K562 (cell line): Measurements from ENCODE around the gene TMEM191B. TPM values are rescaled to one million over a fixed set of nuclear protein-coding genes. Genes with fewer than 3 reads are reported as not detected.
"Not testable (repeated sequence)": the region's sequence is repeated elsewhere in the genome, so short reads cannot be mapped to it uniquely, and the experiment has no call there.

Experiments
- ATAC-seq: fragments of 200-7000 bp; cut with Tn5 transposase; 3 replicates; pipeline ENCODE4 v1.9.1; 2020; ENCODE audit warnings: moderate library complexity
- BruUV-seq: library from RNA; stranded (reverse); fragments of 400-500 nt; replicated peaks from 2 replicates; lab custom pipeline; 2021; lab: Mats Ljungman, UMichigan
- CTCF ChIA-PET: fragments of 300-600 bp; formaldehyde crosslinking; extraction: SDS; loops from one replicate; lab custom pipeline; 2021; ENCODE audit warnings: low intra/inter-chr PET ratio; lab: Yijun Ruan, JAX
- POLR2A ChIA-PET: fragments of 300-600, 350-650 bp; sonication (Branson Sonifier 250); formaldehyde crosslinking; extraction: SDS; loops from one replicate; lab custom pipeline; 2021; ENCODE audit warnings: antibody characterized with exemption, inconsistent platforms; lab: Yijun Ruan, JAX
- DNase-seq, 4 experiments: peaks; one replicate each; pipeline versions ENCODE4 v3.0.0 to v3.0.0-alpha.2; 2011 to 2018; ENCODE audit warnings: low spot score in 3 of 4, mixed read lengths in 3 of 4; ENCODE audit errors: extremely low read depth in 1 of 4
- FAIRE-seq: peaks from 2 replicates; lab custom pipeline; 2011; peaks lifted over from hg19 to GRCh38; lab: Jason Lieb, UNC
- H2AFZ ChIP-seq: 2 replicates; pipeline ENCODE4 v1.6.0; 2011; ENCODE audit warnings: low read depth, low read length, control low read depth, inconsistent platforms
- H3K27ac ChIP-seq: fragments of 200-600 bp; 3 replicates; pipeline ENCODE4 v1.8.0; 2011; ENCODE audit warnings: low read depth, mild to moderate bottlenecking, control low read depth, inconsistent platforms, low read length, moderate library complexity, mixed read lengths; ENCODE audit errors: extremely low read depth
- H3K27me3 ChIP-seq, 2 experiments: fragments of 300-600 bp in 1 of 2; 2 replicates in 1 of 2; 3 replicates in 1 of 2; pipeline versions ENCODE4 v1.6.0 to v1.8.0; 2011; ENCODE audit warnings: inconsistent platforms in 2 of 2, low read length in 2 of 2, mild to moderate bottlenecking in 1 of 2, mixed read lengths in 1 of 2, moderate library complexity in 1 of 2; ENCODE audit not compliant: control insufficient read depth in 2 of 2, insufficient read depth in 2 of 2
- H3K36me3 ChIP-seq: fragments of 300-600 bp; 3 replicates; pipeline ENCODE4 v1.8.0; 2011; ENCODE audit warnings: mild to moderate bottlenecking, low read length, inconsistent platforms; ENCODE audit not compliant: control insufficient read depth, insufficient read depth
- H3K4me1 ChIP-seq, 2 experiments: fragments of 200-600 bp in 1 of 2; replicated peaks in 1 of 2; 2 replicates in 1 of 2; 3 replicates in 1 of 2; pipeline versions ENCODE4 v1.5.1 to v1.8.0; 2011; ENCODE audit warnings: inconsistent platforms in 2 of 2, low read length in 2 of 2, mild to moderate bottlenecking in 1 of 2, mixed read lengths in 1 of 2, moderate library complexity in 1 of 2; ENCODE audit not compliant: control insufficient read depth in 2 of 2, insufficient read depth in 2 of 2
- H3K4me2 ChIP-seq: 2 replicates; pipeline ENCODE4 v1.6.1; 2011; ENCODE audit warnings: low read length, control low read depth, inconsistent platforms, mixed read lengths; ENCODE audit not compliant: insufficient read depth
- H3K4me3 ChIP-seq: fragments of 200-600 bp; sonication (generic), shearing (Covaris generic); 2 replicates; pipeline ENCODE4 v1.5.1; 2016; ENCODE audit warnings: control low read depth, inconsistent platforms
- H3K79me2 ChIP-seq: fragments of 200-600 bp; 3 replicates; pipeline ENCODE4 v1.8.0; 2011; ENCODE audit warnings: low read length, inconsistent platforms; ENCODE audit not compliant: control insufficient read depth, insufficient read depth
- H3K9ac ChIP-seq, 2 experiments: 2 replicates each; pipeline versions ENCODE4 v1.6.0 to v1.6.1; 2011; ENCODE audit warnings: low read depth in 2 of 2, low read length in 2 of 2, control low read depth in 1 of 2, inconsistent platforms in 1 of 2, mild to moderate bottlenecking in 1 of 2, mixed read lengths in 1 of 2; ENCODE audit not compliant: insufficient read depth in 1 of 2
- H3K9me1 ChIP-seq: one replicate; pipeline ENCODE4 v1.6.0; 2011; ENCODE audit warnings: inconsistent platforms, mild to moderate bottlenecking, low read length, moderate library complexity; ENCODE audit not compliant: control insufficient read depth, insufficient read depth
- H3K9me3 ChIP-seq: replicated peaks from 2 replicates; pipeline ENCODE4 v1.5.1; 2011; ENCODE audit warnings: low read depth, low read length, inconsistent platforms; ENCODE audit not compliant: control insufficient read depth, insufficient read depth
- H4K20me1 ChIP-seq: replicated peaks from 2 replicates; pipeline ENCODE4 v1.6.1; 2011; ENCODE audit warnings: low read length, inconsistent platforms, mixed read lengths; ENCODE audit not compliant: control insufficient read depth, insufficient read depth
- POLR2G ChIP-seq: fragments of 200-400 bp; formaldehyde crosslinking; IDR thresholded peaks from 2 replicates; pipeline ENCODE4 v1.6.1; 2017; ENCODE audit warnings: low read depth, mild to moderate bottlenecking, antibody characterized with exemption, low read length, moderate library complexity
- WGBS: fragments of 100-300 bp; shearing (Covaris generic); methylation state at CpG from one replicate; pipeline ENCODE4 v1.1.6; 2016; ENCODE audit warnings: low coverage, mixed read lengths; ENCODE audit not compliant: insufficient coverage; ENCODE audit errors: missing lambda C conversion rate; 5-methylcytosine and 5-hydroxymethylcytosine counted together
- in situ Hi-C: fragments of 300-500 bp; cut with MboI; formaldehyde crosslinking; loops from 4 replicates; pipeline ENCODE4 v1.15.0; 2018; ENCODE audit warnings: inconsistent platforms, mixed read lengths
- intact Hi-C: fragments of 100-400 bp; cut with micrococcal nuclease; formaldehyde crosslinking; loops from 2 replicates; pipeline ENCODE4 v1.14.2; 2022
- polyA plus RNA-seq, 8 experiments: library from polyadenylated mRNA; depleted of rRNA in 4 of 8; stranded (reverse) in 5 of 8; unstranded in 3 of 8; fragments of >200 nt; fragmentation: Nextera tagmentation in 2 of 8; fragmentation: Illumina TruSeq in 1 of 8; extraction: Ambion mirVana in 2 of 8; extraction: Trizol in 1 of 8; gene quantifications; 2 replicates each; pipeline versions ENCODE4 v1.2.1 to v1.2.3, GENCODE V29; 2011 to 2014; ENCODE audit warnings: inconsistent platforms in 1 of 8, missing spikeins in 1 of 8
- total RNA-seq, 7 experiments: library from RNA; depleted of rRNA in 6 of 7; stranded (reverse); fragments of >200 nt in 6 of 7; fragmentation: Illumina TruSeq in 2 of 7; extraction: Trizol in 2 of 7; gene quantifications; 2 replicates each; pipeline versions ENCODE4 v1.2.1 to v1.2.3, GENCODE V29; 2011 to 2021; ENCODE audit warnings: low replicate concordance in 1 of 7

TMEM191B gene
- total and polyA plus RNA-seq, 9 of the 15 experiments (the other 6 are each of a cell fraction or from before 2014, with no cell fraction given): 0.61 to 3.9 (median 0.65) TPM; not detected in 4

DNA sequence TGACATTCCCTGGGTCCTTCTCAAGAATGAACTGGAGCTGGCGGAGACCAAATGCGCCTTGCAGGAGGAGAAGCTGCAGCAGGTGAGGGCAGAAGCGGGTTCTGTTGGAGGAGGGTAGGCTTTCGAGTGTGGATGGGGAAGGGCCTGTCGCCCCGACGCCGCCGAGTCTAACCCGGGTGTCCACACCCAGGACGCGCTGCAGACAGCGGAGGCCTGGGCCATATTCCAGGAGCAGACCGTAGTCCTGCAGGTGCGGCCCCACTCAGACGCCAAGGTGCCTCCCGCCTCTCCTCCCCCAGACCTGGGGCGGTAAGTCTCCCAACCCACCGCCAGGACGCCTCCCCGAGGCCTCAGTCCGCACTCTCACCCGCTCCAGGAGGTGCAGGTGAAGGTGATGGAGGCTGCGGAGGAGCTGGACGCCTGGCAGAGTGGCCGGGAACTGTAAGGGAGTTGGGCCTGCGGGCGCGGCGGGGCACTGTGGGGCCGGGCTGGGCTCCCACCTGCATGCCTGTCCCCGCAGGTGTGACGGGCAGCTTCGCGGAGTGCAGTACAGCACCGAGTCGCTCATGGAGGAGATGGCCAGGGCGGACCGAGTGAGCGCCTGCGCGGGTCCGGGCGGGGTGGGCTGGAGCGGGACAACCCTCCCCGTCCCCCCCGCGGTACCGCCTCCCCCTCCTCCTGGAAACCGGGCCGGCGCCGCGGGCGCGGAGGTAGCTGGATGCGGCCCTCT lies 2.0 kb downstream of the TMEM191B start:
- FAIRE-seq, H3K9me3 ChIP-seq, H3K27ac ChIP-seq, H3K36me3 ChIP-seq, H3K4me3 ChIP-seq, BruUV-seq, H4K20me1 ChIP-seq, H3K9ac ChIP-seq, H3K27me3 ChIP-seq, H3K79me2 ChIP-seq, DNase-seq, H3K4me1 ChIP-seq, CTCF ChIA-PET, H3K4me2 ChIP-seq, intact Hi-C loops, POLR2A ChIA-PET, H2AFZ ChIP-seq, H3K9me1 ChIP-seq: not testable (repeated sequence)
- peak; percentile 44 for ATAC-seq
- in situ Hi-C loops: loop anchor here (25.0 kb wide), 1 partner anchor 1883 kb away; no protein-coding TSS in a partner anchor
- WGBS: no CpG with 5 or more reads among the region's 57 CpGs
- TF ChIP-seq POLR2G: 0 out of 2 replicates have a peak, but pooled peaks have one; percentile 23

DNA sequence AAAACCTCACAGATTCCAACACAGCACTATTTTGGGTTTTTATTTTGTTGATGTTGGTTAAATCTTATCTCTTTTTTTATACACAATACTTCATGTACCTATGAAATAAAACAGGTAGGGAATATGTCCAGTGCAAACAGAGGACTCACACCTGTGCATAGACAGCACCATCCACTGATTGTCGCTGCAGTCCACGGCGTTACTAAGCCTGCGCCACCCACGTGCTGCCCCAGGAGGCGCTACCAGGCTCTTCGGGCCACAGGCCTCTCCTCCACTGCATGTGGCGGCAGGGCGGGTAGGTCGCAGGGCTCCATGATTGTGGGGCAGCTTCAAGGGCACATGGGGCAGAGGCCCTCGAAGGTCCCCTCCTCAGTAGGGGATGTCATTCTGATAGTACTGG lies 6.0 kb downstream of the TMEM191B start:
- H2AFZ ChIP-seq, H3K27me3 ChIP-seq, FAIRE-seq, H3K9ac ChIP-seq, H3K27ac ChIP-seq, ATAC-seq, H3K9me1 ChIP-seq, H3K4me2 ChIP-seq, DNase-seq, CTCF ChIA-PET, BruUV-seq, H3K36me3 ChIP-seq, H3K9me3 ChIP-seq, H3K79me2 ChIP-seq, H3K4me1 ChIP-seq, intact Hi-C loops, H3K4me3 ChIP-seq, H4K20me1 ChIP-seq, POLR2A ChIA-PET: not testable (repeated sequence)
- in situ Hi-C loops: loop anchor here (25.0 kb wide), 1 partner anchor 1879 kb away; no protein-coding TSS in a partner anchor
- WGBS: no CpG with 5 or more reads among the region's 11 CpGs

DNA sequence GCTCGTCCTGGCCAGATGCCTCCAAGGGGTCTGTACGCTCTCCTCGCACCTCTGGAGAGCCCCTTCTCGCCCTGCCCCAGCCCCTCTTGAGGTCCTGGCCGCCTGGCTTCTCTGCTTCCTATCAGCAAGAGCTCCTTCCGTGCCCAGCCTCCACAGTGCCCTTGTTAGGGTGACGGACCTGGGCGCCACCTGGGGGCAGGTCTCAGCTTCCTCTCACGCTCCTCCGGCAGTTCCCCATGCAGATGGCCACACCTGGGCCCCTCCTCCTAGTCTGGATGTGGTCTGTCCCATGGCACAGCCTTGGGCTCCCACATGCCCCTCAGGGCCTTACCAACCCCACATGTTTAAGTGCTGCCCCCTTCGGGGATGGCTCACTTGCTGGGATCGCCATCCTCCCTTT lies 6.7 kb downstream of the TMEM191B start:
- H3K4me3 ChIP-seq, H3K36me3 ChIP-seq, H3K9me3 ChIP-seq, intact Hi-C loops, H3K4me1 ChIP-seq, POLR2A ChIA-PET, H3K9me1 ChIP-seq, CTCF ChIA-PET, H2AFZ ChIP-seq, H3K79me2 ChIP-seq, ATAC-seq, FAIRE-seq, H3K9ac ChIP-seq, BruUV-seq, H3K27ac ChIP-seq, H3K4me2 ChIP-seq, DNase-seq, H3K27me3 ChIP-seq, H4K20me1 ChIP-seq: not testable (repeated sequence)
- no CpG with 5 or more reads among the region's 12 CpGs for WGBS
- in situ Hi-C loops: loop anchor here (25.0 kb wide), 1 partner anchor 1878 kb away; no protein-coding TSS in a partner anchor
